ENCODE data around the gene NDUFS6.

The NDUFS6 gene

DNA sequence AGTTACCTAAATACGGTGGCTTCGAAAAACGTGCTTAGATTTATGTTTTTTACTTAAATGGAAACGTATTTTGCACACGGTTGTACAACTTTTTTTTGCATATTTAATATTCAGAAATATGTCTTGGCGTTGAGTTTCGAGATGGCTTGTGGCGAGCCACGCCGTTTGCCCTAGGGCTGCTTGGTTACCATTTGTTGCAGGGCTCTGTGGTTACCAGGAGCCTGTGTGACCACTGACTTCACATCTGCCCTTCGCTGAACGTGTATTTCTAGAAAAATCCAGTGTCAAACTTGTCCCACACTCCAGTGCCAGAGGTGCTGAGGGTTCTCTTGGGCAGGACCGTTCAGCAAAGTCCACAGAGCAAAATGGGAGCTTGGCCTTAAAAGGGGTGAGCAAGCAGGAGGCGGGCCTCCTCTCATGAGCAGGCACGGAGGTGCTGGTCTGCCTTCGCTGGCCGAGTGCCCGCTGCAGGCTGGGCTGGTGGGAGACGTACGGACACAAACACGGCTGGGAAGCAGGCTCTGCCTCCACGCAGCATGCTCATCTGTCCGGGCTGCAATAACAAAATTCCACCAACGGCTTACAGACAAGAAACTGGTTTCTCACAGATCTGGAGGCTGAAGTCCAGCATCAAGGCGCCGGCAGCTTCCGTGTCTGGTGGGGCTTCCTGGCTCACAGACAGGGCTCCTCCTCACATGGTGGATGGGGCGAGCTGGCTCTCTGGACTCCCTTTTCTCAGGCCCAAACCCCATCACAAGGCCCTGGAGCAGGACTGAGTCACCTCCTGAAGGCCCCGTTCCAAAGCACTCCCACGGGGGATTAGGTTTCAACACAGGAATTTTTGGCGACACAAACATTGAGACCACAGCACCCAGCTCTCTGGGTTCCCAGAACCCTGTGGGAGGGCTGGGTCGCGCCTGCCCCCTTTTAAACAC, 7.0 kb upstream of the NDUFS6 start:
- no peak for DNase-seq (ENCODE audit: low read depth)
- no peak overlapping the region for H3K4me3 ChIP-seq (ENCODE audit: low read depth, low read length)
- TF ChIP-seq, protein P1, sequence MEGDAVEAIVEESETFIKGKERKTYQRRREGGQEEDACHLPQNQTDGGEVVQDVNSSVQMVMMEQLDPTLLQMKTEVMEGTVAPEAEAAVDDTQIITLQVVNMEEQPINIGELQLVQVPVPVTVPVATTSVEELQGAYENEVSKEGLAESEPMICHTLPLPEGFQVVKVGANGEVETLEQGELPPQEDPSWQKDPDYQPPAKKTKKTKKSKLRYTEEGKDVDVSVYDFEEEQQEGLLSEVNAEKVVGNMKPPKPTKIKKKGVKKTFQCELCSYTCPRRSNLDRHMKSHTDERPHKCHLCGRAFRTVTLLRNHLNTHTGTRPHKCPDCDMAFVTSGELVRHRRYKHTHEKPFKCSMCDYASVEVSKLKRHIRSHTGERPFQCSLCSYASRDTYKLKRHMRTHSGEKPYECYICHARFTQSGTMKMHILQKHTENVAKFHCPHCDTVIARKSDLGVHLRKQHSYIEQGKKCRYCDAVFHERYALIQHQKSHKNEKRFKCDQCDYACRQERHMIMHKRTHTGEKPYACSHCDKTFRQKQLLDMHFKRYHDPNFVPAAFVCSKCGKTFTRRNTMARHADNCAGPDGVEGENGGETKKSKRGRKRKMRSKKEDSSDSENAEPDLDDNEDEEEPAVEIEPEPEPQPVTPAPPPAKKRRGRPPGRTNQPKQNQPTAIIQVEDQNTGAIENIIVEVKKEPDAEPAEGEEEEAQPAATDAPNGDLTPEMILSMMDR (IDR thresholded peaks at IDR 0.05; ENCODE audit: control insufficient read depth, extremely low read depth, insufficient read depth) = no peak

DNA sequence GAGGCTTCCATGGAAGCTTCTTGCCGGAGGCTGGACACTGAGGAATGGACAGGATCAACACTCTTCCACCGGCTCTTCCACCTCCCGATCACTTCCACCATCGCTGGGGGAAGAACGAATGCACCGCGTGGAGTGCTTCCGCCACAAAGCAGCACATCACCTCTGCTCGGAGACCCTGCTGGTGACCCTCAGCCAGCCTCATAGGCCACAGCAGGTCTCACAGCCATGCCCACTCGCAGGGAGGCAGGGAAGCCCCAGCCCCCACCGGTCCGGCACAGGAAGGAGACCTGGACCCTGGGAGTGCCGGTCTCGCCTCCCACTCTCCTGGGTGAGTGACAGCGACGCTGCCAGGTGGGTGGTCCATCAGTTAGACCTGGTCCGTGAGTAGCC, 6.3 kb upstream of the NDUFS6 start:
- H3K4me3 ChIP-seq (ENCODE audit: low read depth, low read length) = no peak overlapping the region
- DNase-seq (ENCODE audit: low read depth) = no peak
- TF ChIP-seq, protein P1 (IDR thresholded peaks at IDR 0.05; ENCODE audit: control insufficient read depth, extremely low read depth, insufficient read depth) = no peak

DNA sequence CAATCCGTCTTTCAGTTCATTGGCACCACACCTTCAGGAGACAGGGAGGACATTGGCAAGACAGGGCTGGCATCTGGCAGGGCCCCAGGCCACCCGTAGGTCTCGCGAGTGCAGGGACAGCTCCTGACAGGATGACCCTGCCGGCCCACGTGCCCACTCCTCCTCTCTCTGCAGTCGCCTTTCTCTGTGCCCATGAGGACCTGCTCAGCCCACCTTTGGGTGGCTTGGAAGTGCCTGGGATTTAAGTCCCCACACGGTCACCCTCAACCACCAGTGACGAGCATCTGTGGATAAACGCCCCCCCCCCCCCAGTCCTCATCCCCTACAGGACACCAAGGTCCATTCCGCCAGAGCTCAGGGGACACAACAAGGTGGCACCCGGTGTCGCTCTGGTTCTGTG, 5.7 kb upstream of the NDUFS6 start:
- H3K4me3 ChIP-seq (ENCODE audit: low read depth, low read length) = no peak overlapping the region
- TF ChIP-seq, protein P1 (IDR thresholded peaks at IDR 0.05; ENCODE audit: control insufficient read depth, extremely low read depth, insufficient read depth) = no peak
- no peak for DNase-seq (ENCODE audit: low read depth)

DNA sequence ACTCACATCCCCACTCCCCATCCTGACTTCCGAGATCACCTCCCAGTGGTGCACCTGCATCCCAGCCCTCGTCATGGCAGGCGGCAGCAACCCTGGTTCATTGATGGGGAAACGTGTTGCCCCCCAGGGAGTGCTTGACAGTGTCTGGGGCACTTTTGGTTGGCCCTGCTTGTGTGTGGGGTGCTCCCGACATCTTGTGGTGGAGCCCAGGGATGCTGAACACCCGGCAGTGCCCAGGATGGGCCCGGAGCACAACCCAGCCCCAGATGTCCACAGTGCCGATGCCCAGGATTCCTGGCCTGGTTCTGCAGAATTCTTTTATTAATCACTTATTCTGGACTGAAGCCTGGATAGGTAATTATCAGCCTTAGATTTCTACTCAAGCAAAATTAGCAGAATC, 5.3 kb upstream of the NDUFS6 start:
- TF ChIP-seq, protein P1 (IDR thresholded peaks at IDR 0.05; ENCODE audit: control insufficient read depth, extremely low read depth, insufficient read depth) = no peak
- H3K4me3 ChIP-seq (ENCODE audit: low read depth, low read length) = no peak overlapping the region
- DNase-seq (ENCODE audit: low read depth) = no peak

DNA sequence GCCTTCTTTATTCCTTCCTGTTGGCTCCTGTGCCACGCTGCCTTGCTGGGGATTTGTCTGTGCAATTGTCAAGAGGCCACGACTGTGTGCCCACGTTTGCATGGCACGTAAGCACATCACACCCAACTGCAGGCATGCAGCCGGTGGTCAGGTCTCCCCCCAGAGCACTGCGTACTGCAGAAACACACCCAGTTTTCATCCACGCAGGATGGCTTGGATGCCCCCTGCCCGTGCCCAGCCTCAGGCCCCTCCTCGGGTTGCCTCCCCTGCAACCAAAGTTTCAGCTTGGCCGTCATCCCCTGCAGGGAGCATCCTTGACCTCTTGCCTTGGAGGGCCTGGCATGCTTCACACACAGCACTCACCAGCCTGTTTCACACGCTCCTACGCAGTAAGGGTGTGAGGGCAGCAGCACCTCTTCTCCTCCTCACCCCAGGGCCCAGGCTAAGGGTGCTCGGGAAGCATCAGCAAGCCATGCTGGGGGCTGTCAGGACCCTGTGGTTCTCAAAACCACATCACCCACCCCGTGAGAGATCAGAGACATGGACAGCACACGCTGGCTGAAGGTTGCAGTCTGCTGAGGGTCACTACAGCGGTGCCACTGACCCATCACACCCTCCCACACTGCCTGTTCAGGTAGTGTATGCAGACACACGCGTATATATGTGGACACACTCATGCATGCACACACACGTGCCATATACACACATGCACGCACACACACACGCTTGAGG, 4.7 kb upstream of the NDUFS6 start:
- TF ChIP-seq, protein P1 (IDR thresholded peaks at IDR 0.05; ENCODE audit: control insufficient read depth, extremely low read depth, insufficient read depth) = no peak
- DNase-seq (ENCODE audit: low read depth) = no peak
- H3K4me3 ChIP-seq (ENCODE audit: low read depth, low read length) = no peak overlapping the region

DNA sequence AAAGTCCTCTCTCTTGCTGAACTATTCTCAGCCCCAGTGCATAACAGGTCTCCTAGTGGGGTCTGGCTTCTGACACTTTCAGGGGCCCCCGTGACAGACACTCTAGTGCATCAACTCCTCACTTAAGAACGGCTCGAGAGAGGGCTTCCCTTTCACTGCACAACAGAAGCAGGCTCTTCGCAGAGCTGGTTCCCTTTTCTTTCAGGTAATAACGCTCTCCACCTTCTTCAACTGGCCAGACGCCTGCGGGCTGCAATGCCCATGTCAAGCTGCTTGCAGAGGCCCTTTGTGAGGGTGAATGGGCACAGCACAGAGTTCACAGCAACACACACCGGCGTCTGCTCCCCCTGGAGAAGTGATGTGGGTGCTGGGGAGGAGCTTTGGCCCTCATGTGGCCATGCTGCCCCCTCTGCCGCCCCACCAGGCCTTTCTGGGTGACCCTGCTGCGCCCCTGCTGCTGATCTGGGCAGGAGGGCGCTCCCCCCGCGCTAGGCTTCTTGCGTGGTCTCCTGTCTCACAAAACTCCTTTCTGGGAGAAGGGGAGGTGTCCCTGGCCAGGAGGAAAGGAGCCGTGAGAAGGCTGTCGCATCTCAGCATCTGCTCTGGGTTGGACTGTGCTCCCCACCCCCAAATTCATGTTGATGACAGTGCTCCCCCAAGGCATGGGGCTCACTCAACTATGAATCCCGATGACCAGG, 4.0 kb upstream of the NDUFS6 start:
- H3K4me3 ChIP-seq (ENCODE audit: low read depth, low read length) = no peak overlapping the region
- no peak for DNase-seq (ENCODE audit: low read depth)
- TF ChIP-seq, protein P1 (IDR thresholded peaks at IDR 0.05; ENCODE audit: control insufficient read depth, extremely low read depth, insufficient read depth) = no peak
